Measurements from ENCODE around the gene DEF6. TPM values are rescaled to one million over a fixed set of nuclear protein-coding genes. Genes with fewer than 3 reads are reported as not detected.

Gene DEF6
- total RNA-seq, 1 experiment from 2014 or later: 0.59 TPM

- intact Hi-C loops (cut with micrococcal nuclease; ENCODE audit: unreplicated experiment) (no loop called here), in situ Hi-C loops (cut with HindIII; ENCODE audit: low pct_unique_long_range_greater_than_20kb, low sequenced_read_pairs) (no loop called here)
- ATAC-seq: no peak
- no peaks in the 10 kb centered on the region for H3K9me3 ChIP-seq (ENCODE audit: control insufficient read depth, insufficient read depth, low read depth, low read length)
- no peak for DNase-seq (ENCODE audit: low read depth, low spot score)
- POLR2A ChIA-PET: no interaction called here
- H3K4me3 ChIP-seq (ENCODE audit: low read depth in 2 of 2, low read length in 2 of 2): no peak overlapping the region
- H3K36me3 ChIP-seq (ENCODE audit: control insufficient read depth, insufficient read depth, low read length): no peaks in the 10 kb centered on the region
- BruUV-seq (replicated peaks): no TSS peak
- no peaks in the 10 kb centered on the region for H3K27me3 ChIP-seq (ENCODE audit: control insufficient read depth, insufficient read depth, low read length)
- no peak overlapping the region for H3K27ac ChIP-seq (ENCODE audit: low read length)
- no peak for TF ChIP-seq POLR2AphosphoS5 (IDR thresholded peaks at IDR 0.05; ENCODE audit: low read depth, low read length)
- TF ChIP-seq SIN3A (IDR thresholded peaks at IDR 0.05; ENCODE audit: borderline replicate concordance, insufficient read depth, low read depth, low read length): no peak
- TF ChIP-seq, protein P1, sequence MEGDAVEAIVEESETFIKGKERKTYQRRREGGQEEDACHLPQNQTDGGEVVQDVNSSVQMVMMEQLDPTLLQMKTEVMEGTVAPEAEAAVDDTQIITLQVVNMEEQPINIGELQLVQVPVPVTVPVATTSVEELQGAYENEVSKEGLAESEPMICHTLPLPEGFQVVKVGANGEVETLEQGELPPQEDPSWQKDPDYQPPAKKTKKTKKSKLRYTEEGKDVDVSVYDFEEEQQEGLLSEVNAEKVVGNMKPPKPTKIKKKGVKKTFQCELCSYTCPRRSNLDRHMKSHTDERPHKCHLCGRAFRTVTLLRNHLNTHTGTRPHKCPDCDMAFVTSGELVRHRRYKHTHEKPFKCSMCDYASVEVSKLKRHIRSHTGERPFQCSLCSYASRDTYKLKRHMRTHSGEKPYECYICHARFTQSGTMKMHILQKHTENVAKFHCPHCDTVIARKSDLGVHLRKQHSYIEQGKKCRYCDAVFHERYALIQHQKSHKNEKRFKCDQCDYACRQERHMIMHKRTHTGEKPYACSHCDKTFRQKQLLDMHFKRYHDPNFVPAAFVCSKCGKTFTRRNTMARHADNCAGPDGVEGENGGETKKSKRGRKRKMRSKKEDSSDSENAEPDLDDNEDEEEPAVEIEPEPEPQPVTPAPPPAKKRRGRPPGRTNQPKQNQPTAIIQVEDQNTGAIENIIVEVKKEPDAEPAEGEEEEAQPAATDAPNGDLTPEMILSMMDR (IDR thresholded peaks at IDR 0.05): no peak
- no peak for TF ChIP-seq TCF7L2 (IDR thresholded peaks at IDR 0.05; ENCODE audit: low read depth, low read length)
- TF ChIP-seq, protein P2, sequence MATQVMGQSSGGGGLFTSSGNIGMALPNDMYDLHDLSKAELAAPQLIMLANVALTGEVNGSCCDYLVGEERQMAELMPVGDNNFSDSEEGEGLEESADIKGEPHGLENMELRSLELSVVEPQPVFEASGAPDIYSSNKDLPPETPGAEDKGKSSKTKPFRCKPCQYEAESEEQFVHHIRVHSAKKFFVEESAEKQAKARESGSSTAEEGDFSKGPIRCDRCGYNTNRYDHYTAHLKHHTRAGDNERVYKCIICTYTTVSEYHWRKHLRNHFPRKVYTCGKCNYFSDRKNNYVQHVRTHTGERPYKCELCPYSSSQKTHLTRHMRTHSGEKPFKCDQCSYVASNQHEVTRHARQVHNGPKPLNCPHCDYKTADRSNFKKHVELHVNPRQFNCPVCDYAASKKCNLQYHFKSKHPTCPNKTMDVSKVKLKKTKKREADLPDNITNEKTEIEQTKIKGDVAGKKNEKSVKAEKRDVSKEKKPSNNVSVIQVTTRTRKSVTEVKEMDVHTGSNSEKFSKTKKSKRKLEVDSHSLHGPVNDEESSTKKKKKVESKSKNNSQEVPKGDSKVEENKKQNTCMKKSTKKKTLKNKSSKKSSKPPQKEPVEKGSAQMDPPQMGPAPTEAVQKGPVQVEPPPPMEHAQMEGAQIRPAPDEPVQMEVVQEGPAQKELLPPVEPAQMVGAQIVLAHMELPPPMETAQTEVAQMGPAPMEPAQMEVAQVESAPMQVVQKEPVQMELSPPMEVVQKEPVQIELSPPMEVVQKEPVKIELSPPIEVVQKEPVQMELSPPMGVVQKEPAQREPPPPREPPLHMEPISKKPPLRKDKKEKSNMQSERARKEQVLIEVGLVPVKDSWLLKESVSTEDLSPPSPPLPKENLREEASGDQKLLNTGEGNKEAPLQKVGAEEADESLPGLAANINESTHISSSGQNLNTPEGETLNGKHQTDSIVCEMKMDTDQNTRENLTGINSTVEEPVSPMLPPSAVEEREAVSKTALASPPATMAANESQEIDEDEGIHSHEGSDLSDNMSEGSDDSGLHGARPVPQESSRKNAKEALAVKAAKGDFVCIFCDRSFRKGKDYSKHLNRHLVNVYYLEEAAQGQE (IDR thresholded peaks at IDR 0.05; ENCODE audit: insufficient read depth in 1 of 2, low read depth in 2 of 2, low read length in 1 of 2): no peak
- CTCF ChIA-PET: no interaction called here
- H3K4me1 ChIP-seq (ENCODE audit: control insufficient read depth, insufficient read depth, low read length): peaks cover 8% of the 10 kb centered on the region; the same call in 1 of the 2 replicates
Observed at GRCh38 chr6:35253249-35253648, 44.4 kb upstream of the DEF6 start.

DNA sequence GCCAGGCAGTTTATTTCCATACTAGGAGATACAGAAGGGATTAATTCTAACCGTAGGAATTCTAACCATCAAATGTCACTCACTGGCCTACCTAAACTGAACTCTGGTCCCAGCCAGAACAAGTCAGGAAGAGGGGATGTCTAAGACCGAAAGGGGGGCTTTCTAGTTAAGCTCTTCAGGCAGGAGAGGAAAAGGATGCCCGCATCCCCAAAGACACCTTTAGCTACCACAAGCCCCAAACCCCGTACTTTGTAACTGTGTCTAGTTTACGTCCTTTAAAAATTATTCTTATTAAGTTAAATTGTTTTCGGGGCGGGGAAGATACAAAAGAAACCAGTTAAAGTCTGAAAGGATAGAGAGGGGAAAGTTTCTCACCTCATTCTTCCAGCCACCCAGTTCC, 39.3 kb upstream of the DEF6 start:
- in situ Hi-C loops (cut with HindIII; ENCODE audit: low pct_unique_long_range_greater_than_20kb, low sequenced_read_pairs): no loop called here
- peak overlapping the region; percentile 75 for H3K27ac ChIP-seq (ENCODE audit: low read length)
- no peak for TF ChIP-seq TCF7L2 (IDR thresholded peaks at IDR 0.05; ENCODE audit: low read depth, low read length)
- TF ChIP-seq SIN3A (IDR thresholded peaks at IDR 0.05; ENCODE audit: borderline replicate concordance, insufficient read depth, low read depth, low read length): no peak
- TF ChIP-seq POLR2AphosphoS5 (IDR thresholded peaks at IDR 0.05; ENCODE audit: low read depth, low read length): no peak
- H3K9me3 ChIP-seq (ENCODE audit: control insufficient read depth, insufficient read depth, low read depth, low read length): no peaks in the 10 kb centered on the region
- CTCF ChIA-PET: interaction anchor here (1.6 kb wide), 1 partner anchor 34 kb away, joined by 3 read pairs; no protein-coding TSS in a partner anchor
- peak overlapping the region; percentile 74 to 82 for H3K4me3 ChIP-seq (ENCODE audit: low read depth in 2 of 2, low read length in 2 of 2)
- ATAC-seq (no peak), DNase-seq (ENCODE audit: low read depth, low spot score) (no peak)
- POLR2A ChIA-PET: interaction anchor here (0.5 to 1.1 kb wide), 2 partner anchors 370 to 746 kb away, joined by 3 to 7 read pairs; partner anchors contain the start of gene TAF11
- no peaks in the 10 kb centered on the region for H3K36me3 ChIP-seq (ENCODE audit: control insufficient read depth, insufficient read depth, low read length)
- BruUV-seq (replicated peaks): TSS peak; percentile 89
- intact Hi-C loops (cut with micrococcal nuclease; ENCODE audit: unreplicated experiment): no loop called here
- H3K4me1 ChIP-seq (ENCODE audit: control insufficient read depth, insufficient read depth, low read length): peaks cover 20% of the 10 kb centered on the region
- no peaks in the 10 kb centered on the region for H3K27me3 ChIP-seq (ENCODE audit: control insufficient read depth, insufficient read depth, low read length)

- no peaks in the 10 kb centered on the region for H3K9me3 ChIP-seq (ENCODE audit: control insufficient read depth, insufficient read depth, low read depth, low read length)
- no peaks in the 10 kb centered on the region for H3K36me3 ChIP-seq (ENCODE audit: control insufficient read depth, insufficient read depth, low read length)
- H3K4me1 ChIP-seq (ENCODE audit: control insufficient read depth, insufficient read depth, low read length): peaks cover 20% of the 10 kb centered on the region
- no peaks in the 10 kb centered on the region for H3K27me3 ChIP-seq (ENCODE audit: control insufficient read depth, insufficient read depth, low read length)
- H3K4me3 ChIP-seq (ENCODE audit: low read depth in 2 of 2, low read length in 2 of 2): peak overlapping the region; percentile 74 to 82
- DNase-seq (ENCODE audit: low read depth, low spot score) (no peak), ATAC-seq (peak; percentile 43)
- BruUV-seq (replicated peaks): no TSS peak
- ChIA-PET POLR2A (interaction anchor here (0.5 to 1.1 kb wide), 2 partner anchors 371 to 745 kb away, joined by 3 to 7 read pairs; partner anchors contain the start of gene TAF11), CTCF (interaction anchor here (0.5 to 1.6 kb wide), 3 partner anchors 18 to 53 kb away, joined by 3 read pairs; no protein-coding TSS in a partner anchor)
- peak overlapping the region; percentile 75 for H3K27ac ChIP-seq (ENCODE audit: low read length)
- TF ChIP-seq, protein P2 (IDR thresholded peaks at IDR 0.05; ENCODE audit: insufficient read depth in 1 of 2, low read depth in 2 of 2, low read length in 1 of 2): no peak
- TF ChIP-seq, protein P1 (IDR thresholded peaks at IDR 0.05): no peak
- TF ChIP-seq TCF7L2 (IDR thresholded peaks at IDR 0.05; ENCODE audit: low read depth, low read length): no peak
- TF ChIP-seq POLR2AphosphoS5 (IDR thresholded peaks at IDR 0.05; ENCODE audit: low read depth, low read length): no peak
- TF ChIP-seq SIN3A (IDR thresholded peaks at IDR 0.05; ENCODE audit: borderline replicate concordance, insufficient read depth, low read depth, low read length): no peak
- in situ Hi-C loops (cut with HindIII; ENCODE audit: low pct_unique_long_range_greater_than_20kb, low sequenced_read_pairs) (no loop called here), intact Hi-C loops (cut with micrococcal nuclease; ENCODE audit: unreplicated experiment) (no loop called here)
Observed at GRCh38 chr6:35258858-35259193, 38.8 kb upstream of the DEF6 start.

All from Panc1 (cell line).